GM12878 (cell line): ENCODE results near the gene ZSWIM3. TPM values are rescaled to one million over a fixed set of nuclear protein-coding genes. Genes with fewer than 3 reads are reported as not detected.

Source experiments
- ATAC-seq: fragments of 200-7000 bp; cut with Tn5 transposase; 3 replicates; pipeline ENCODE4 v1.9.1; 2020; ENCODE audit warnings: mild to moderate bottlenecking, moderate library complexity
- BruUV-seq: library from RNA; stranded (reverse); fragments of 400-500 nt; replicated peaks from 2 replicates; lab custom pipeline; 2021; lab: Mats Ljungman, UMichigan
- CTCF ChIA-PET: fragments of 300-600 bp; sonication (Branson Sonifier 250); formaldehyde crosslinking; extraction: SDS; loops from one replicate; lab custom pipeline; 2021; ENCODE audit warnings: inconsistent platforms; lab: Yijun Ruan, JAX
- POLR2A ChIA-PET: fragments of 350-600 bp; formaldehyde crosslinking; extraction: SDS; loops from one replicate; lab custom pipeline; 2021; ENCODE audit warnings: inconsistent platforms; lab: Charles Lee
- RAD21 ChIA-PET: fragments of 300-600 bp; sonication (Branson Sonifier 250); formaldehyde crosslinking; loops from one replicate; lab custom pipeline; 2023; ENCODE audit warnings: antibody characterized with exemption; ENCODE audit not compliant: unreplicated experiment; lab: Charles Lee
- SMC1A ChIA-PET: fragments of 300-600 bp; sonication (Branson Sonifier 250); formaldehyde crosslinking; loops from one replicate; lab custom pipeline; 2023; ENCODE audit not compliant: unreplicated experiment, uncharacterized antibody; lab: Charles Lee
- DNase-seq: peaks from one replicate; pipeline ENCODE4 v3.0.0-alpha.2; 2011; ENCODE audit warnings: low read depth, low spot score
- FAIRE-seq: peaks from 3 replicates; lab custom pipeline; 2011; peaks lifted over from hg19 to GRCh38; lab: Jason Lieb, UNC
- H2AFZ ChIP-seq: 2 replicates; pipeline ENCODE4 v1.6.0; 2011; ENCODE audit warnings: low read depth, low read length, control low read depth; ENCODE audit not compliant: control insufficient read depth
- H3K27ac ChIP-seq: 2 replicates; pipeline ENCODE4 v1.5.1; 2011; ENCODE audit warnings: control low read depth; ENCODE audit not compliant: control insufficient read depth, insufficient read depth
- H3K27me3 ChIP-seq, 2 experiments: replicated peaks in 1 of 2; 2 replicates each; pipeline versions ENCODE4 v1.6.0 to v1.6.1; 2011; ENCODE audit warnings: low read length in 1 of 2; ENCODE audit not compliant: control insufficient read depth in 2 of 2, insufficient read depth in 2 of 2
- H3K36me3 ChIP-seq, 2 experiments: 2 replicates each; pipeline ENCODE4 v1.5.1; 2011; ENCODE audit warnings: low read length in 1 of 2; ENCODE audit not compliant: control insufficient read depth in 2 of 2, insufficient read depth in 2 of 2
- H3K4me1 ChIP-seq: 2 replicates; pipeline ENCODE4 v1.6.1; 2011; ENCODE audit warnings: mild to moderate bottlenecking, low read length, moderate library complexity, mixed read lengths; ENCODE audit not compliant: control insufficient read depth, insufficient read depth
- H3K4me2 ChIP-seq: 2 replicates; pipeline ENCODE4 v1.6.0; 2011; ENCODE audit warnings: control low read depth; ENCODE audit not compliant: control insufficient read depth, insufficient read depth
- H3K4me3 ChIP-seq: fragments of 200-600 bp; sonication (generic); 2 replicates; pipeline ENCODE4 v1.5.1; 2016
- H3K79me2 ChIP-seq: 2 replicates; pipeline ENCODE4 v1.6.0; 2011; ENCODE audit warnings: low read length; ENCODE audit not compliant: control insufficient read depth, insufficient read depth
- H3K9ac ChIP-seq: 2 replicates; pipeline ENCODE4 v1.8.0; 2011; ENCODE audit warnings: low read length, control low read depth, mixed read lengths; ENCODE audit not compliant: control insufficient read depth, insufficient read depth
- H3K9me3 ChIP-seq: replicated peaks from 3 replicates; pipeline ENCODE4 v1.5.1; 2011; ENCODE audit warnings: mild to moderate bottlenecking, low read length; ENCODE audit not compliant: control insufficient read depth, insufficient read depth
- H4K20me1 ChIP-seq: 2 replicates; pipeline ENCODE4 v1.6.0; 2011; ENCODE audit not compliant: control insufficient read depth, insufficient read depth
- CUX1 ChIP-seq: IDR thresholded peaks from 2 replicates; pipeline ENCODE4 v1.6.1; 2012; ENCODE audit warnings: improper control_type of control experiment, low read depth, low read length; ENCODE audit not compliant: insufficient replicate concordance
- ETV6 ChIP-seq, 2 experiments: fragments of 450-650 bp in 1 of 2; IDR thresholded peaks in 1 of 2; conservative IDR thresholded peaks in 1 of 2; 2 replicates each; pipeline ENCODE4 v1.6.1; 2014; ENCODE audit warnings: antibody characterized with exemption in 1 of 2, borderline replicate concordance in 1 of 2, low read depth in 1 of 2, mild to moderate bottlenecking in 1 of 2, moderate library complexity in 1 of 2
- WGBS: methylation state at CpG from one replicate; pipeline ENCODE4 v1.1.6; 2016; ENCODE audit warnings: low lambda C conversion rate; ENCODE audit not compliant: insufficient replicate concordance, insufficient coverage; ENCODE audit errors: missing lambda C conversion rate; 5-methylcytosine and 5-hydroxymethylcytosine counted together
- in situ Hi-C: fragments of 300-500 bp; cut with MboI; formaldehyde crosslinking; loops from 9 replicates; pipeline ENCODE4 v1.14.3; 2018; ENCODE audit warnings: mixed read lengths
- intact Hi-C: fragments of 100-400 bp; cut with micrococcal nuclease; formaldehyde crosslinking; loops from one replicate; pipeline ENCODE4 v1.14.2; 2022; ENCODE audit not compliant: unreplicated experiment
- polyA plus RNA-seq, 11 experiments: library from polyadenylated mRNA; depleted of rRNA in 4 of 11; unstranded in 6 of 11; stranded (reverse) in 5 of 11; fragments of >200 nt; fragmentation: Nextera tagmentation in 4 of 11; fragmentation: Illumina TruSeq in 1 of 11; extraction: Ambion mirVana in 4 of 11; extraction: Trizol in 1 of 11; gene quantifications; 1 replicate in 1 of 11; 2 replicates in 10 of 11; pipeline versions ENCODE4 v1.2.1 to v1.2.3, GENCODE V29; 2011 to 2016; ENCODE audit warnings: inconsistent platforms in 2 of 11, missing spikeins in 2 of 11, low read depth in 1 of 11
- total RNA-seq, 4 experiments: library from RNA; depleted of rRNA in 3 of 4; stranded (reverse); fragments of >200 nt in 3 of 4; fragmentation: Illumina TruSeq in 1 of 4; extraction: Trizol in 1 of 4; gene quantifications; 2 replicates each; pipeline versions ENCODE4 v1.2.1 to v1.2.3, GENCODE V29; 2013 to 2021
- TF ChIP-seq, protein P1 (sequence below): fragments of 450-650 bp; IDR thresholded peaks from 2 replicates; pipeline ENCODE4 v1.6.1; 2016; ENCODE audit warnings: mild to moderate bottlenecking

Gene ZSWIM3
- total and polyA plus RNA-seq, 10 of the 15 experiments (the other 5 are each of a cell fraction or from before 2014, with no cell fraction given) = 1.6 to 5.1 (median 4.2) TPM

GRCh38 chr20:45909817-45910669 is 52.6 kb downstream of the ZSWIM3 start:
- Histone ChIP-seq H3K36me3 (no peaks in the 10 kb centered on the region), H2AFZ (peak overlapping the region; percentile 79), H3K9me3 (no peaks in the 10 kb centered on the region), H3K27me3 (no peaks in the 10 kb centered on the region), H3K4me1 (peaks cover 15% of the 10 kb centered on the region), H4K20me1 (no peaks in the 10 kb centered on the region), H3K27ac (no peak overlapping the region), H3K9ac (no peak overlapping the region), H3K79me2 (no peaks in the 10 kb centered on the region), H3K4me3 (no peak overlapping the region), H3K4me2 (peak overlapping the region; percentile 69)
- ChIA-PET RAD21 (interaction anchor here (1.1 to 2.0 kb wide), 2 partner anchors 19 to 24 kb away, joined by 4 to 13 read pairs; partner anchors contain the start of genes CTSA and NEURL2), CTCF (interaction anchor here (0.9 to 3.1 kb wide), 6 partner anchors 19 to 111 kb away, joined by 3 to 19 read pairs (median 4); partner anchors contain the start of genes CTSA and NEURL2), SMC1A (interaction anchor here (0.6 to 3.5 kb wide), 6 partner anchors 18 to 536 kb away, joined by 3 to 12 read pairs (median 3); partner anchors contain the start of genes CTSA and NEURL2), POLR2A (interaction anchor here (0.6 to 3.9 kb wide), 9 partner anchors 8 to 61 kb away, joined by 3 to 32 read pairs (median 3); partner anchors contain the start of genes CTSA, NEURL2 and PCIF1)
- TF ChIP-seq, protein P1, sequence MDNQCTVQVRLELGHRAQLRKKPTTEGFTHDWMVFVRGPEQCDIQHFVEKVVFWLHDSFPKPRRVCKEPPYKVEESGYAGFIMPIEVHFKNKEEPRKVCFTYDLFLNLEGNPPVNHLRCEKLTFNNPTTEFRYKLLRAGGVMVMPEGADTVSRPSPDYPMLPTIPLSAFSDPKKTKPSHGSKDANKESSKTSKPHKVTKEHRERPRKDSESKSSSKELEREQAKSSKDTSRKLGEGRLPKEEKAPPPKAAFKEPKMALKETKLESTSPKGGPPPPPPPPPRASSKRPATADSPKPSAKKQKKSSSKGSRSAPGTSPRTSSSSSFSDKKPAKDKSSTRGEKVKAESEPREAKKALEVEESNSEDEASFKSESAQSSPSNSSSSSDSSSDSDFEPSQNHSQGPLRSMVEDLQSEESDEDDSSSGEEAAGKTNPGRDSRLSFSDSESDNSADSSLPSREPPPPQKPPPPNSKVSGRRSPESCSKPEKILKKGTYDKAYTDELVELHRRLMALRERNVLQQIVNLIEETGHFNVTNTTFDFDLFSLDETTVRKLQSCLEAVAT = peak; percentile 90
- TF ChIP-seq CUX1 (no peak), ETV6 (conservative IDR thresholded peaks at IDR 0.05 in 1 of 2, IDR thresholded peaks at IDR 0.05 in 1 of 2; ENCODE audit: borderline replicate concordance in 1 of 2, low read depth in 1 of 2) (no peak)
- WGBS = 93% methylated on average over 22 of the region's 22 CpGs
- in situ Hi-C loops = no loop called here
- TSS peak; percentile 85 for BruUV-seq
- ATAC-seq (no peak), FAIRE-seq (no peak), DNase-seq (no peak)
- intact Hi-C loops = loop anchor here (1.0 kb wide), 1 partner anchor 19 kb away; the partner anchor contains the start of genes CTSA and NEURL2
